HG03045 (cell line): ENCODE results near the gene AKAP13.
A peak's percentile ranks its signal among the peaks of the same experiment; 100 is the strongest.
"Not testable (repeated sequence)": the region's sequence is repeated elsewhere in the genome, so short reads cannot be mapped to it uniquely, and the experiment has no call there.

Experiments used
- ATAC-seq: cut with Tn5 transposase; IDR thresholded peaks from one replicate; pipeline ENCODE4 v1.9.1; 2021; ENCODE audit warnings: mild to moderate bottlenecking, moderate library complexity; ENCODE audit not compliant: unreplicated experiment

The AKAP13 gene

DNA sequence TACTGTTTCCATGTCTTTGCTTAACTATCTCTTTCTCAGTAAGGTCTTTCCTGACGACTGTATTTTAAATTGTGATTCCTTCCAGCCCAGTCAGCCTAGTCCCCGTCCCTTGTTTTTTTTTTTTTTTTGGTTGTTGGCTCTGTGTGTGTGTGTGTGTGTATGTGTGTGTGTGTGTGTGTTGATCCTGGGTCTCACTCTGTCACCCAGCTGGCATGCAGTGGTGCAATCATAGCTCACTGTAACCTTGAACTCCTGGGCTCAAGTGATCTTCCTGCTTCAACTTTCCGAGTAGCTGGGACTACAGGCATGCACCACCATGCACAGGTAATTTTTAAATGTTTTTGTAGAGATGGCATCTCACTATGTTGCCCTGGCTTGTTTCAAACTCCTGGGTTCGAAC lies 31.3 kb upstream of the AKAP13 start:
- not testable (repeated sequence) for ATAC-seq

DNA sequence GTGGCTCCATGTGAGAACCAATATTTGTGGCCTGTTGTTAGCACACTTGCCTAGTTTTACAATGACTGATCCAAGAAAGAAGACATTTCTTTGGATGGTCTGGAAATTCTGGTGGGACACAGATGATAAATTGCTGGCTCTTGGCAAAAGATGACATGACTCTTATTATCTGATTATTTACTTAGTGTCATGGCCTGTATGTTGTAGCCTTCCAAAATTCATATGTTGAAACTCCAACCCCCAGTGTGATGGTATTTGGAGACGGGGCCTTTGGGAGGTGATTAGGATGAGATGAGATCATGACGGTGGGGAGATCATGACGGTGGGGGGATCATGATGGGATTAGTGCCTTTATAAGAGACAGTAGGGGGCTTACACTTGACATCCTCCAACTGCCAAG lies 30.0 kb upstream of the AKAP13 start:
- no peak for ATAC-seq

DNA sequence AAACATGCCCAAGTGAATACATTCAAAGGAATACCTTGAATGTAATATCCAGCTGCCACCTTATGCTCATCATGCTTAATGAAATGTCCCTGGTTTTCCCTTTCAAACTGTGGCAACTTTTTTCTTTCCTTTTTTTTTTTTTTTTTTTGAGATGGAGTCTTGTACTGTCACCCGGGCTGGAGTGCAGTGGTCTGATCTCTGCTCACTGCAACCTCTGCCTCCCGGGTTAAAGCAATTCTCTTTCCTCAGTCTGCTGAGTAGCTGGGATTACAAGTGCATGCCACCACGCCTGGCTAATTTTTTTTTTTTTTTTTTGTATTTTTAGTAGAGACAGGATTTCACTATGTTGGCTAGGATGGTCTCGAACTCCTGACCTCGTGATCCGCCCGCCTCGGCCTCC lies 28.9 kb upstream of the AKAP13 start:
- not testable (repeated sequence) for ATAC-seq

DNA sequence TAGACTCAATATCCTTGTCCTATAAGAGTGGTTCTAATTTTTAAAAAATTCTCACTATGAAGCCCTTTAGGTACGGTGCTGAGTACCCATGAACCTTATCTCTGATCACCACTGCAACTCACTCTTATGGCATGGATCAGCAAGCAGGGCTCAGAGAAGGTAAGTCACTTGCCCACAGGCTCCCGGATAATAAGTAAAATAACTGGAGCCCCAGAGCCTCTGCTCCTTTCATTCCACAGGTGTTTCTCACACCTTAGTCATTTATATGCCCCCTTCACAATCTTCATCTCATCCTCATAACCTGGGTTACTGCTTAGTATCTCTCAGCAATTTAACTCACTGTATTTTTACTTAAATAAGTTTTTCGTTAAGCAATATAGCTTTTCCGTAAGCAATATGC lies 28.4 kb upstream of the AKAP13 start:
- ATAC-seq = no peak

DNA sequence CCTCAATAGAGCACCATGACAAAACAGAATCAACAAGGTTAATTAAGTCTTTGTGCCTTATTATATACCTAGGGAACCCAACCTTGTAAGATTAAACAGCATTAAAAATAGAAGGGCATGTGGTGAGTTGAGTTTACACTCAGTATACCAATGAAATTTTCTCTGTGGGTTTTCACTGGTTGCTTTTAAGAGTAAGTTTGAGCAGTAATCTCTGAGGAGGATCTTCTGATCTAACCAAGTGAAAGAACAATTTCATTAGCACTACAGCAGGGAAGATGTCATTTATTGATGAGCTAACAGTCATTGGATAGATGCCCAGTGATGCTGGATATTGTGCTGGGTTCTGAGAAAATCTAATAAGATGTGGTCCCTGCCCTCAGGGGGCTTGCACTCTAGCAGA lies 26.9 kb upstream of the AKAP13 start:
- ATAC-seq = no peak

DNA sequence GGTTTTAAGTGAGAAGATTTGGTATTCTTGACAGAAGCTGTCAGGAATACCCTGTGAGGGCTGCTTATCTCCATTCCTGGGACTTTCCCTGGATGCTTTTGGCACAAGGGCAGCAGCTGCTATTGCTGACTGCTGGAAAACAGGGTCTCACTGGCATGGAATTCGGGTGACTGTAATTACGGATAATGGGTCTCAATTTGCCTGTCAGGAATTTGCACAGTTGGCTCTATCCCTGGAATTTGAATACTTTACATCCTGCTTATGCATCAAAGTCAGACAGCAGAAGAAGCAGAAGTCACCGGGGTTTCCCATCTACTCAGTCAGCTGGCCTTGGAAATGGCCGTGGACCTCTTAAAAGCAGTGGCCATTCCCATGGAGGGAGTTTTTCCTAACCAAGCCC lies 25.9 kb upstream of the AKAP13 start:
- no peak for ATAC-seq

DNA sequence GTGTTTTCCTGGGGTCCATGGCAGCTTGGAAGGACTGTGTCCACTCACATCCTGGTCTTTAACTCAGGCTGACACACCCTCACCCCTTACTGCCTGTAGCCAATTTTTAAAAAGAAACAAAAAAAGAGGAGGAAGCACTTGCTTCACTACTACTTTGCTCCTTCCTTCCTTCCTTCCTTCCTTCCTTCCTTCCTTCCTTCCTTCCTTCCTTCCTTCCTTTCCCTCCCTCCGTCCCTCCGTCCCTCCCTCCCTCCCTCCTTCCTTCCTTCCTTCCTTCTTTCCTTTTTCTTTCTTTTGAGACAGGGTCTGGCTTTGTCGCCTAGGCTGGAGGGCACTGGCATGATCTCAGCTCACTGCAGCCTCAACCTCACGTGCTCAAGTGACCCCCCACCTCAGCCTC lies 25.5 kb upstream of the AKAP13 start:
- ATAC-seq = no peak

DNA sequence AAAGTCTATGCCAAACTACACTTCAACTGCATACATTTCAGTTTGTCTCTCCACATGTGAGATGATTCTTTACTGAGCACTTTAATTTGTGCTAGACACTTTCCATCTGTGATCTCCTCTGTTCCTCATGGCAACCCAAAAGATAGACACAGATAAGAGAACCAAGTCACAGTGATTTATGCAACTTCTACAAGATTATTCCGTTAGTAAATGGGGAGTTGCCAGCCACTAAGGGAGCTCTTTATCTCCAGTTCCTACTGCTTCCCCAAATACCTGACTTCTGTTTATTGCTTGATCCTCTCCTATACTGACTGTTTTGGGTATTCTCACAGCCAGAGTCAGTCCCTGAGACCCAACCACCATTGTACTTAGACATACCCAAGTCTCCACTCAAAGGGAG lies 24.1 kb upstream of the AKAP13 start:
- no peak for ATAC-seq

DNA sequence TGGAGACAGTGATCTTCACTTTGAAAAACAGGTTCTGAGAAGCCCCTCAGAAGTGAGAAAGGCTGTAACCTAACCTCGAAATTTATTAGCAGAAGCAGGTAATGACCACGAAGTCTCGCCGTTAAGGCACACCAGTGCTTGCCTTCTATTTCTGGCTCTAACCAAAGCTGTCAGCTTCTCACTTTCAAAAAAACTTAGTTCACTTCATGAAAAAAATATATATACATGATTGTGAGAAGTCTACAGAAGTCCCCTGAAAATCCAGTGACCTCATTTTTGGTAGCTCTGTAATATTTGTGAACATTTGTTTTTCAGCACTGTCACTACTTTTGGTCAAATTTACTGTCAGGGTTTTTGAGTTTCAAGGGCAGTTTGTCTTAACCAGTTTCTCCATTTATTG lies 19.1 kb upstream of the AKAP13 start:
- ATAC-seq = peak; percentile 71

DNA sequence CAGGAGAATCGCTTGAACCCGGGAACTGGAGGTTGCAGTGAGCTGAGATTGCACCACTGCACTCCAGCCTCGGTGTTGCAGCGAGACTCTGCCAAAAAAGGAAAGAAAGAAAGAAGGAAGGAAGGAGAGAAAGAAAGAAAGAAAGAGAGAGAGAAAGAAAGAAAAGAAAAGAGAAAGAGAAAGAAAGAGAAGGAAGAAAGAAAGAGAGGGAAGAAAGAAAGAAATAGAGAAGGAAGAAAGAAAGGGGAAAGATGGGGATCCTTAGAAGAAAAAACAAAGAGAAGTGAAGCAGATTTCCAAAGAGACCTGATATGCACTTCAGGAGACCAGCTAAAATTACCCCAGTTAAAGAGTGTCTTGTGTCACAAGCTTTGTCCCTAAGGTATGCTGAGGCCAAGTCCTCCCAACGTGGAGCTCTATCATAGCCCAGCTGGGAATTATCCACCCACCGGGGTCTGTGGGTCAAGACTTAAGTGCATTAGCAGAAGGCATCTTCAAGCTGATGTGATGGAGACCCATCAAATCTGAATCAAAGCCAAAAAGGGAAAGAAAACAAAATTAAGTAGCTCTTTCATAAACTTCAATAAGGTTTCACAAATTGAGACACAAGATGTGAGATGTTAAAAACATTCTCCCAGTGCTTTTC lies 17.8 kb upstream of the AKAP13 start:
- no peak for ATAC-seq

DNA sequence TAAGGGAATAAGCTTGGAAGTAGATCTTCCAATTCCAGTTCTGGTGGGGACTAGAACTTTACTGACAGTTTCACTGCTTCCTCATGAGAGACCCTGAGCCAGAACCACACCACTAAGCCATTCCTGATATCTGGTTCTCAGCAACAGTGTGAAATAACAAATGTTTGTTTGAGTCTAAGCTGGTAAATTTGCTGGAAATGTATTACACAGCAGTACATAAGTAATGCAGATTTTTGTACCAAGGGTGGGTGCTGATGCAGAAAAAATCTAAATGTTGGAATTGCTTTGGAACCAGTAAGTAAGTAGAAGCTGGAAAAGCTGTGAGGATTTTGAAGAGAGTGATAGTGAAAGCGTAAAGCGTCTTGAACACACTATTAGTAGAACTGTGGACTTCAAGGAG lies 14.4 kb upstream of the AKAP13 start:
- ATAC-seq = no peak

DNA sequence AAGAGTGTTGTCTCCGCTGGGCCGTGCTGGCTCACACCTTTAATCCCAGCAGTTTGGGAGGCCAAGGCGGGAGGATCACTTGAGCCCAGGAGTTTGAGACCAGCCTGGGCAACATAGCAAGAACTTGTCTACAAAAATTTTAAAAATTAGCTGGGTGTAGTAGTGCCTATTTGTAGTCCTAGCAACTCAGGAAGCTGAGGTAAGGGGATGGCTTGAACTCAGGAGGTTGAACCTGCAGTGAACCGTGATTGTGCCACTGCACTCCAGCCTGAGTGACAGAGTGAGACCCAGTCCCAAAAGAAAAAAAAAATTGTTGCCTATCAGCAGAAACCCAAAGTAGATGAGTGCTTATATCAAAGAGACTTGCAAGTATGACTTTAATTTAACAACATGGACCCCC lies 12.7 kb upstream of the AKAP13 start:
- ATAC-seq = no peak

DNA sequence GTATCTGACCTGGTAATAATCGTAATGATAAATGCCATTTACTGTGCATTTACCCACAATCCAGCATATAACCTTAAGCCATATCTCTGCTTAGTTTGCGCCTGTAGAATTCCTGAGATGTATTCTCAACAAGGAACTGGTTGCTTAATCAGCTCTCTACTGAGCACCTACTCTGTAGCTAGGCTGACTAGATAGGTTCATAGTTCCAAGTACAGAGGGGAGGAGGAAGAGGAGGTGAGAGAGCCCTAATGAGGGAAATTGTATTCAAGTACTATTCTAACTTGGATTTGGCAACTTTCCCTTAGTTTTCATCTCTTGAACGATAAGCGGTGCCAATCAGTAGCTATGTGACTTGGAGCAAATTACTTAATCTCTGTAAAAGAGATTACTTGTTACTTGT lies 5.6 kb upstream of the AKAP13 start:
- ATAC-seq = no peak

DNA sequence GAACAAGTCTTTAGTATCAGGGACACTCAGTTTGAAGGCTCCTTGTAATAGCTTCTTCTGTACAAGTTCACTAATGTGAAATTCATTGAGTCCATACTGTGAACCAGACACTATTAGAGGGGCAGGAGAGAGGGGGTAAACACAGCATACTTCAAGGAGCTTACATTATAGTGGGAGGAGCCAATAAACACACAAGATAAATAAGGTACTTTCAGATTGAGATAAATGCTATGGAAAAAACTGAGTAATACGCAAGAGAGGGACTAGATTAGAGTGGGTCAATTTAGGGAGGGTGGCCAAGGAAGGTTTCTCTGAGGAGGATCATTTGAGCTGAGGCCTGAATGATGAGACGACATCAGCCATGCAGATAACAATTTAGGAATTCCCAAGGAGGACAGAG lies 3.1 kb upstream of the AKAP13 start:
- ATAC-seq = no peak

DNA sequence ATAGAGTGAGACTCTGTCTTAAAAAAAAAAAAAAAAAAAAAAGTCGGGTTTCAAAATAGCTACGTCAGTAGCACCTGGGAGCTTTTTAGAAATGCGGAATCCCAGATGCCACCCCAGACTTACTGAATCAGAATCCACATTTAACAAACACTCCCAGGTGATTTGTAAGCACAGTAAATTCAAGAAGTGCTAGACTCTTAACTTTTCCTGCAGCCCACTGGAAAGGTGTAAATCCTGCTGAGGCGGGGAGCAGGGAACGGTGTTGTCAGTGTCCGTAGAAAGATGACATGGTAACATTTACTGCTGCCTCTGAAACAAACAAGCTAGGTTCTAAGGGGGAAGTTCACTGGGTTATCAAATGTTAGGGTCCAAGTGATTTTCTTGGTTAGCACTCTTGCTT lies 2.4 kb upstream of the AKAP13 start:
- ATAC-seq = no peak

DNA sequence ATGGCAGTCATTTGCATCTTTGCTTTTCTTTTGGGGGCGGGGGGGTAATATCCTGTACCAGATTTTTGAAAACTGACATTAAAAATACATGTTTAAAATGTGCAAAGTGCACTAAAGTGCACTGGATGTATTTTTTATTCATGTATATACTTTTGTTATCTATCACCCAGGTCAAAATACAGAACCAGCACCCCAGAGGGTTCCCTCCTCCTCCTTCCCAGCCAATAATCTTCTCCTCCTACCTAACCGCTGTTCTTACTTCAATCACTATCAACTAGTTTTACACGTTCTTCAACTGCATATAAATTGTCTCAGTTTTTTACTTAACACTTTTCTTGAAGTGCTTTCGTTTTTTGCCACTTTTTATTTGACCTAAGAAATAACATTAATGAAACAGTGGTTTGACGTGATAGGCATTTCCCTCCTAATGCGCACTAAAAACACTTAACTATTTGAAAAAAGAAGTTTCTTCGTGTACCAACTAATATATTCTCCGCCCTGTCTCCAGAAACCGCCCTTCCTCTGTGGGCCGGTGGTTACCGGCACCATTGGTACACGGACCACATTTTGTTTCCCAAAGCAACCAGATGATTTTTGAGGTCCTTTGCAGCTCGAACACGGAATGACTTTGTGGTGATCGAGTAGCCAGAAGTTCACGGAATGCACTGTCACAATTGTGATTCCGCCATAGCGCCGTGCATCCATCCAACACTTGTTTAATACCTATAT lies 836 bp upstream of the AKAP13 start:
- no peak for ATAC-seq

DNA sequence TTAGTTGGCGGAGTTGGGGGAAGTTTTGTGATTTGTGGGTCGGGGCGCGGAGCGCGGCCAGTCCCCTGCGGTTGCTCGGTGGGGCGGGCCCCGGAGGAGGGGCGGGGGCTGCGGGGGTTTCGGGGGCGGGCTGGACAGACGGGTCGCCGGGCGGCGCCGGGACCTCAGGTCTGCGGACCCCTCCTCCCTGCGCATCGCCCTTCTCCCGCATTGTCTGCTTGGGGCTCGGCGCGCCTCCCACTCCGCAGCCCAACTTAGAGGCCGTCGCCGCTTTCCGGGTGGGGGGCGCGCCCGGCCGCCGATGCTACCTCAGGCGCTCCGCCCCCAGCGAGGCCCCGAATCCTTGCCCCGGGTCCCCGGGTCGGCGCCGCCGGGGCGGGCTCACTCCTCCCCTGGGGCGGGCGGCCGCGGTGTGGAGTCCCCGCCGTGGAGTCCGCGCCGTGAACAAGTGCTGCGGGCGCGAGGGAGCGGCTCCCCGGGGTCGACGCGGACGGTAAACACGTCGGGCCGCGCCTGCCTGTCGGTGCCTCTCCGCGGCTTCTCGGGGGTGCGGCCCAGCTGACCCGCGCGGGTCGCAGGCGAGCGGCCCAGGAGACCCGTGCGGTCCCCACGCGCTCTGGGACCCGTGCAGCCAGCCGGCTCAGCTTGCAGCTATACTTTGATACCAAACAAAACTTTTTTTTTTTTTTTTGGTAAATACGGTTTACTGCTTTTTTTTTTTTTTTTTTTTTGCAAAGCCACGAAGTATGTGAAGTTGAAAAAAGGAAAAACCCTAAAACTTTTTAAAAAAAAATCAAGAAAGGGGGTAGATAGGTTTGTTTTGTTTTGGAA lies 624 bp downstream of the AKAP13 start:
- ATAC-seq = peak; percentile 53

DNA sequence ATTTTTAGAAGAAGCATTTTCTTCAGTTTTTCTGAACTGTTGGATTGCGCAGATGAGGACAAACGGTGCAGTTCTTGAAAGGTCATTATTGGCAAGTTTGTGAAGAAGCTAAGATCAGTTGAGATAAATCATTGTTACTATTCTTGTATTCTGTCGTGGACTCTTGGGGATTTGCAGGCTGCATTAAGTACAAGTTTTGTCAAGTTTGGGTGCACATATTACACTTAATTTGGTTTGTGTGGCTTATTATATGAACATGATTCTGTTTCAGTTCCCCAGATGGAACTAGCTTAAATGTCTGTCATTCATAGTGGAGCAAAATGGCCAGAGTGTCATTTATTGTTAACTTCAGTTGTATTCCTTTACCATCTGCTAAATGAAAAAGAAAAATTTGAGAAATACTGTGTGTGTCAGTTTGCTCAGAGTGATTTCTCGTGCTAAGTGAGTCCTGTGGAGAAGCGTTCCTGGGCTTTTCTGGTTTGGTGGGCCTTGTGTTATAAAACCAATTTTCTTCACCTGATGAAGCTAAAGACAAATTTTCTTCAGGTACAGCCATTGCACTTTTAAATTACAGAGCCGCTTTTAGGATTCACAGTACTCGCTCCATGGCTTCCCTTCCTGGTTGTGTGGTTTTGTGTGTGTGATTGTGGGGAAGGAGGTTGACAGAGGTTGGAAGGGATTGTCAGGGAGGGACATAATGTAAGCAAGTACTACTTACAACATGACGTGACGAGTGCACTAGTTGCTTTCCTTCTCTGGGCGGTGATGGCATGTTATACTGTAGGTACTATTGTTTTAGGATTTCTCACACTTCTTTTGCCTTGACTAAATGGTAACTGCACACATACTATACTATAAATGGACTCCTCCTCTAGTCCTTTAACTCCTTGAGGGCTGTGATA lies 1.7 kb downstream of the AKAP13 start:
- ATAC-seq = no peak

DNA sequence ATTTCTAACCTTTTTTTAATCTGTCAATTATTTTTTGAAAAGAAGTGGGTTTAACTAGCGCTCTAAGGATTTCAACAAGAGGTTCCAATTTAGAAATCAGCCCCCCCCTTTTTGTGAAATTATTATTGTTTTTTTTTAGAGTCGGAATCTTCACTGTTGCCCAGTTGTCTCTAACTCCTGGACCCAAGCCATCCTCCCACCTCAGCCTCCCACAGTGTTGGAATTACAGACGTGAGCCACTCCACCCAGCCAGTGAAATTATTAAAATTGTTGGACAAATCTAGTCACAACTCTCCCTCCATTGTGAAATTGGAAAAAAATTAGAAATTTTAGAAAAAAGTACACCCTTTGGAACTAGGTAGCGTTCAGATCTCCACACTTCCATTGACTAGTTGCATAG lies 2.5 kb downstream of the AKAP13 start:
- ATAC-seq = no peak

DNA sequence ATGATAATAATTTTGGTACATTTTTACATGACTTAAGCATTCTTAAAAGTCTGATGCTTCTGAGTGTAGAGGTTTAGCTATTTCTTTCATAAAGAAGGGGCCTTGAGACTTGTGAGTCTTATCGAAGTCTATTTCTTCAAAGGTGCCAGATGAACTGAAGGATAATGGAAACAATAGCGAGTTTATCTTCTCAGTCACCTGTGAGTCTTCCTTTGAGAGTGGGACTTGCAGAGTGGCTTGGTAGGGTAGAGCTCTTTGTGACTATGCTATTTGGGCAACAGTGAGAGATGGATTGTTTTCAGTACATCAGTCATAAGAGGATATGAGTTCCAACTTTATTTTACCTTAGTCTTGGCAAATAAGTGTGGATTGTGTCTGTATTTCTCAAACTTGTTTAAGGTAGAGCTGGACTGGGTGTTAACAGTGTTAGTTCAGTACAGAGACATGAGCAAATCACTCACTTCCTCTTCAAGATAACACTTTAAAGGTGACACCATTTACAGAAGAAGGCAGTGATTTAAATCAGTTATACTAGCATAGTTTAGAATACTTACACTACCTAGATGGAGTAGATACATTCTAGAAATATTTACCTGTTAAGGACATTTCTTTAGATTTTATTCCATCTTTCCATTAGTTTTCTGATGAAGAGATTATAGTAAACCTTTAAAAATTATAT lies 3.2 kb downstream of the AKAP13 start:
- ATAC-seq = no peak
